GM10248 (cell line): ENCODE results near the gene DGKG.

ENCODE experiments used
- CTCF ChIA-PET: fragments of 300-600 bp; sonication (Branson Sonifier 250); formaldehyde crosslinking; extraction: SDS; loops from one replicate; lab custom pipeline; 2021; ENCODE audit warnings: antibody characterized with exemption; lab: Yijun Ruan, JAX
- POLR2A ChIA-PET: fragments of 350-650 bp; sonication (Branson Sonifier 250); formaldehyde crosslinking; extraction: SDS; loops from one replicate; lab custom pipeline; 2020; ENCODE audit warnings: antibody characterized with exemption; lab: Yijun Ruan, JAX
- DNase-seq: peaks from one replicate; pipeline ENCODE4 v3.0.0; 2012; ENCODE audit errors: extremely low spot score
- CTCF ChIP-seq: IDR thresholded peaks from 2 replicates; pipeline ENCODE4 v1.5.1; 2012; ENCODE audit warnings: mild to moderate bottlenecking, low read depth; ENCODE audit errors: extremely low read depth, missing control alignments, control extremely low read depth

The DGKG gene

GRCh38 chr3:186362537-186362842 is 456 bp upstream of the DGKG start:
- no peak for DNase-seq
- ChIA-PET POLR2A (no interaction called here), CTCF (interaction anchor here (0.7 to 1.7 kb wide), 2 partner anchors 11 to 103 kb away, joined by 3 to 5 read pairs; no protein-coding TSS in a partner anchor)
- TF ChIP-seq CTCF, result no peak

GRCh38 chr3:186361246-186361761 is 730 bp downstream of the DGKG start:
- ChIA-PET POLR2A (interaction anchor here (0.7 kb wide), 1 partner anchor 34 kb away, joined by 3 read pairs; no protein-coding TSS in a partner anchor), CTCF (interaction anchor here (1.0 kb wide), 1 partner anchor 179 kb away, joined by 4 read pairs; no protein-coding TSS in a partner anchor)
- no peak for TF ChIP-seq CTCF
- DNase-seq, result no peak

- no peak for DNase-seq
- no peak for TF ChIP-seq CTCF
- CTCF ChIA-PET, result interaction anchor here (1.0 kb wide), 1 partner anchor 179 kb away, joined by 5 read pairs; no protein-coding TSS in a partner anchor
- POLR2A ChIA-PET, result no interaction called here
These were observed 1.3 kb downstream of the DGKG start for GRCh38 chr3:186360779-186361178.

- CTCF ChIA-PET, result interaction anchor here (0.9 to 1.5 kb wide), 4 partner anchors 20 to 339 kb away, joined by 3 to 5 read pairs (median 3); no protein-coding TSS in a partner anchor
- no peak for DNase-seq
- TF ChIP-seq CTCF, result no peak
- POLR2A ChIA-PET, result no interaction called here
These were observed 3.0 kb downstream of the DGKG start for GRCh38 chr3:186359078-186359477.

- no peak for DNase-seq
- ChIA-PET POLR2A (no interaction called here), CTCF (interaction anchor here (0.9 kb wide), 1 partner anchor 47 kb away, joined by 3 read pairs; no protein-coding TSS in a partner anchor)
- TF ChIP-seq CTCF, result no peak
These were observed 5.9 kb downstream of the DGKG start for GRCh38 chr3:186356152-186356551.

GRCh38 chr3:186354100-186354499 is 7.9 kb downstream of the DGKG start:
- TF ChIP-seq CTCF, result no peak
- CTCF ChIA-PET, result interaction anchor here (1.1 to 1.4 kb wide), 2 partner anchors 13 to 44 kb away, joined by 3 read pairs; no protein-coding TSS in a partner anchor
- no peak for DNase-seq
- POLR2A ChIA-PET, result no interaction called here

GRCh38 chr3:186352369-186352768 is 9.7 kb downstream of the DGKG start:
- POLR2A ChIA-PET, result no interaction called here
- CTCF ChIA-PET, result interaction anchor here (1.0 to 1.8 kb wide), 6 partner anchors 11 to 188 kb away, joined by 3 to 12 read pairs (median 4); no protein-coding TSS in a partner anchor
- DNase-seq, result no peak
- no peak for TF ChIP-seq CTCF
